Liver (tissue), 3 donors: ENCODE data around the gene SLC6A5.

Experiments
- ATF3 ChIP-seq: IDR thresholded peaks from 2 replicates; pipeline ENCODE4 v1.6.1; 2016; ENCODE audit warnings: antibody characterized with exemption
- CTCF ChIP-seq: fragments of 150-350 bp; IDR thresholded peaks from 2 replicates; pipeline ENCODE4 v1.5.1; 2017; ENCODE audit warnings: improper control_type of control experiment, low read depth, low read length; ENCODE audit not compliant: missing input control
- EGR1 ChIP-seq, 2 donors: IDR thresholded peaks; 2 replicates each; pipeline ENCODE4 v1.6.1; 2016 to 2018; ENCODE audit warnings: antibody characterized with exemption in 2 of 2, low read depth in 2 of 2
- HNF4A ChIP-seq, 2 donors: conservative IDR thresholded peaks; 2 replicates each; pipeline ENCODE4 v1.6.1; 2016; ENCODE audit warnings: antibody characterized with exemption in 2 of 2, mild to moderate bottlenecking in 2 of 2
- JUND ChIP-seq, 2 donors: IDR thresholded peaks; 2 replicates each; pipeline ENCODE4 v1.6.1; 2016; ENCODE audit warnings: antibody characterized with exemption in 2 of 2
- MAX ChIP-seq: IDR thresholded peaks from 2 replicates; pipeline ENCODE4 v1.6.1; 2016; ENCODE audit warnings: antibody characterized with exemption
- NR2F2 ChIP-seq: IDR thresholded peaks from 2 replicates; pipeline ENCODE4 v1.6.1; 2016; ENCODE audit warnings: antibody characterized with exemption
- RAD21 ChIP-seq, 2 donors: IDR thresholded peaks; 2 replicates each; pipeline ENCODE4 v1.6.1; 2016; ENCODE audit warnings: antibody characterized with exemption in 2 of 2, mild to moderate bottlenecking in 2 of 2
- REST ChIP-seq: IDR thresholded peaks from 2 replicates; pipeline ENCODE4 v1.6.1; 2016; ENCODE audit warnings: antibody characterized with exemption, mild to moderate bottlenecking
- SP1 ChIP-seq: IDR thresholded peaks from 2 replicates; pipeline ENCODE4 v1.6.1; 2018; ENCODE audit warnings: antibody characterized with exemption, mild to moderate bottlenecking
- TAF1 ChIP-seq: conservative IDR thresholded peaks from 2 replicates; pipeline ENCODE4 v1.6.1; 2016; ENCODE audit warnings: antibody characterized with exemption, mild to moderate bottlenecking
- YY1 ChIP-seq: IDR thresholded peaks from 2 replicates; pipeline ENCODE4 v1.6.1; 2016; ENCODE audit warnings: antibody characterized with exemption, mild to moderate bottlenecking
- ZBTB33 ChIP-seq: IDR thresholded peaks from 2 replicates; pipeline ENCODE4 v1.6.1; 2016; ENCODE audit warnings: antibody characterized with exemption
- donor health status: healthy.
- donor health status: healthy.

GRCh38 chr11:20623252-20623651, 23.8 kb downstream of the SLC6A5 start:
- no peak for TF ChIP-seq CTCF
- no peak for TF ChIP-seq RAD21 (IDR thresholded peaks at IDR 0.05)
- TF ChIP-seq ATF3, result no peak
- TF ChIP-seq ZBTB33, result no peak
- no peak for TF ChIP-seq REST
- no peak for TF ChIP-seq MAX
- TF ChIP-seq YY1, result no peak
- no peak for TF ChIP-seq NR2F2
- TF ChIP-seq EGR1 (IDR thresholded peaks at IDR 0.05; ENCODE audit: low read depth in 2 of 2), result no peak
- TF ChIP-seq TAF1, result no peak
- no peak for TF ChIP-seq HNF4A (conservative IDR thresholded peaks at IDR 0.05)
- TF ChIP-seq JUND (IDR thresholded peaks at IDR 0.05), result no peak
- no peak for TF ChIP-seq SP1
